ENCODE data around the gene CEACAM7.
"Not testable (repeated sequence)": the region's sequence is repeated elsewhere in the genome, so short reads cannot be mapped to it uniquely, and the experiment has no call there.

CEACAM7 gene

DNA sequence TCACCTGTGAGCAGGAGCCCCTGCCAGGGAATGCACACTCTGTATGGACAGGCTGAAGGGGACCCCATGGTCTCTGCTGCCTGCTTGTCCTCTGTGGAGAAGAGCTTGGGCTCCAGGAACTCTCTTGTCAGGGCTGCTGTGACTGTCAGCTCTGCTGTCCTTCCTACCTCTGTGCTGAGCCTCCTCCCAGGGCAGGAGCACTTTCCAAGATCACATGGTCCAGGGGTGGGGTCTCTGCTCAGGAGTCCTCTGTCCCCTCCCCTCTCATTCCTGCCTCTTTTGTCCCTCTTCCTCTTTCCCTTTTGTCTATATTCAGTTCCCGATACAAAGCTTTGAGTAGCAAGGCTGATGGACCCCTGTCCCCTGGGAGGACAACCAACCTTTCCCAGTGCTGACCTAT lies at the start of gene CEACAM7:
CEACAM7 (minus strand) TSS at position 173 of the 400 bp plus-strand sequence; CDS start at position 68, 105 bp downstream.
- no peak for DNase-seq (ENCODE audit: low spot score)

DNA sequence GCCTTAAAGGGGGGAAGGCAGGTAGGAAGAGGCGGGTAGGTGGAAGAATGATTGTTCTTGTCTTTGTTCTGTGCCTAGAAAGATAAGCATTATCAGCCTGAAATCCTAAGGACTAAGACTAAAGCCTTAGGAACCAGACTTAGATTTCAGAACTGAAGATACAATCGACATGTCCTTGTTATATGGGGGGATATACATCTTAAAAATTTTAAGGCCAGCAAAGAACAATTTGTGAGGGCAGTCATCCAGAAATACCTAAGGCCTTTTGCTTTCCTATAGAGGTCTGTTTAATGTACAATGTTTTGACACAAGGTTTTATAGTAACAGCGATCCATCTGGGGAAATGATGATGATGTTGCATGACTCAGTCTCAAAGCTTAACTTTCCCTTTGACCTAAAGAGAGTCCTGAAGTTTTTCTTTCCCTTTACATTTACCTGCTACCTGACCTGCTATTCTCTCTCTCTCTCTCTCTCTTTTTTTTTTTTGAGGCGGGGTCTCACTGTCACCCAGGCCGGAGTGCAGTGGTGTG lies 47.1 kb upstream of the CEACAM7 start:
- no peak for DNase-seq (ENCODE audit: low spot score)

DNA sequence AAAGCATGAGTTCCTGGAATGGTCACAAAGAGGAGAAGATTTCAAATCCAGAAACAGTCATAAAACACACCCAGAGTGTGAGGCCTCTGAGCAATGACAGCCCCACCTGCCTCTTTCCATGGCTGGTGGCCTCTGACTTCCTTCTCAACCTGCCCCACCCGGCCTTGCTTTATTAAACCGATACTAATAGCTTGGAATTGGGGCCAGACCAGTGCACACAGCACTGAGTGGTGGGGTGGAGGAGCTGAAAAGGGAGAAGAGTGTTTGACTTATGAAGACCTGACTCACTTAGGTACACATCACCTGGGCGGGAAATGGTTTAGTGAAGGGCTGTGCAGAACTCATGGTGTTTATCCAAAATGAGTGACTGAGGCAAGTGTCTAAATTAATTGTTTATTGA lies 46.5 kb upstream of the CEACAM7 start:
- DNase-seq (ENCODE audit: low spot score), result no peak

DNA sequence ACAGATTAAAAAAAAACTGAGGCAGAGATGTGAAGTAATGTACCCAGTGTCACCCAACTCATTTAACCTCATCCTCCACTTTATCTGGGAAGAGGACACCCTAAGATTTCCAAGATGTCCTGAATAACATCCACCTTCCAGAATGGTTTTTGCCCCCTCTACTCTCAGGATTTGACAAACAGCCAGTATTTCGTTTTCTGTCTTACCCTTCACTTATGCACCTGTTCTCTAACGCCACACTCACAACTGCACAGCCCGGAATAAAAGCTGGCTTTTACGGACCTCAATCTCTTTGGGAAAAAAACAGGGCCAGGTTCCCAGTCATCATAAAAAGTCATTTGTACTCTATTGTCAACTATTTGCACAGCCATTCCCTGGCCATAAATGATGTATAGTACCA lies 46.1 kb upstream of the CEACAM7 start:
- DNase-seq (ENCODE audit: low spot score), result no peak

DNA sequence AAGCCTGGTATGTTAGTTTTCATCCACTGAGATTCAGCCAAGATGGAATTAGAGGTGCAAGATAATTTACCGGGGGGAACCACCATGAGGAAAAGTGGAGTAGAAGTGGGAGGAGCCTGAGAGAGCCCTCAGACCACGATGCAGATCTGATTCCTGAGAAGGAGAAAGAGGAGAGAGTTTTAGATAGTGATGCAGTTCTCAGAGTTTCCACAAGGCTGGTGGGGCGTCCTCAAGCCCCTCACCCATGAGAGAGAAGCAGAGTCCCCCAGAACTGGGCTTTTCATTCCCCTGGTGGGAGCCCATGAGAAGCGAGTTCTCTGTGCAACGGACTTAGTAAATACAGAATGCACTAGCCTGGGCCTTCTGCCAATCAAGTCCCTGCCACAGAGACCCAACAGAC lies 38.4 kb upstream of the CEACAM7 start:
- DNase-seq (ENCODE audit: low spot score), result no peak

DNA sequence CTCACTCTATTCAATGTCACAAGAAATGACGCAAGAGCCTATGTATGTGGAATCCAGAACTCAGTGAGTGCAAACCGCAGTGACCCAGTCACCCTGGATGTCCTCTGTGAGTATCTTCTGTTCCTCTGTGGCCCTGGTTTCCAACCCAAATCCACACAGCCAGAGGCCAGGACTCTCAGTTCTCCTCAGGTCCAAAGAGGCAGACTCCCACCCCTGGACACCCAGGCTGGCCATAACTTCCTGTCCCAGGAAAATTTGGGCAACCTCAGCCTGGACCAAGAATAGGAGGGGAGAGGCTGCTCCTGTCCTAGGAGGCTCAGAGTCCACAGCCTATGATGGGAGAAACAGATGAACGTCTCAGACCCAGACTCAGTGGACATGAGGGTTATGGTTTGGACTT lies 32.0 kb upstream of the CEACAM7 start:
- DNase-seq (ENCODE audit: low spot score), result no peak

DNA sequence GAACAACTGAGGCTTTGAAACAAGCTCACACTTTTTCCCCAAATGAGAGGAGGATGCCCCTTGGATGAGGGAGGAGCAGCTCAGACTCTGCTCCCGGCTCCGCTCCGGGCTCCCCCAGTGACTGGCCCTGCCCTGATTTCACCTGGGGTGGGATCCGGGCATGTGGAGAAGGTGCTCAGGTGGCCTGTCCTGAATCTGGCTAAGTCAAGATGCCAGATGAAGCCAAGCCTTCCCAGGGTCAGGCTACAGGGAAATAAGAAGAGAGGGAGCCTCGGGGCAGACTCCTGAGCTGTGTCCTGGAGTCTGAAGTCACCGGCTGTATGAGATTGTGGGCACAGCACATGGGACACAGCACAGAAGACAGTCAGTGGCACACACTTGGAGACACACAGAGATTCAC lies 30.7 kb upstream of the CEACAM7 start:
- no peak for DNase-seq (ENCODE audit: low spot score)

DNA sequence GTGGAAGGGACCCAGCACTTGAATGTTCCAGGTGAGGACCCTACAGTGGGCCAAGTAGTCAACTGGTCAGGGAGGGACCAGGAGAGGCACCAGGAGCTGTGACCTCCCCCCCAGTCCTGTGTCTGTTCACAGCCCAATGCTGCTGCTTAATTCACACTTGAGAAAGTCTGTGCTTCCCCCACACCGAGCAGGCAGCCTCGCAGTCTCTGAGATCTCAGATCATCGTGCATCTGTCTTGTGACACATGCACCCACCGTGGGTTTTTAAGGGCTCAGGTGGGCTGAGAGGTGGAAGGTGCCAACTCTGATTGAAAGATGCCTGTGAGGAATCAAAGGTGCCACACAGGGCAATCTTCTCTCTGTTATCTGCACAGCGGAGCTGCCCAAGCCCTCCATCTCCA lies 26.5 kb upstream of the CEACAM7 start:
- no peak for DNase-seq (ENCODE audit: low spot score)

DNA sequence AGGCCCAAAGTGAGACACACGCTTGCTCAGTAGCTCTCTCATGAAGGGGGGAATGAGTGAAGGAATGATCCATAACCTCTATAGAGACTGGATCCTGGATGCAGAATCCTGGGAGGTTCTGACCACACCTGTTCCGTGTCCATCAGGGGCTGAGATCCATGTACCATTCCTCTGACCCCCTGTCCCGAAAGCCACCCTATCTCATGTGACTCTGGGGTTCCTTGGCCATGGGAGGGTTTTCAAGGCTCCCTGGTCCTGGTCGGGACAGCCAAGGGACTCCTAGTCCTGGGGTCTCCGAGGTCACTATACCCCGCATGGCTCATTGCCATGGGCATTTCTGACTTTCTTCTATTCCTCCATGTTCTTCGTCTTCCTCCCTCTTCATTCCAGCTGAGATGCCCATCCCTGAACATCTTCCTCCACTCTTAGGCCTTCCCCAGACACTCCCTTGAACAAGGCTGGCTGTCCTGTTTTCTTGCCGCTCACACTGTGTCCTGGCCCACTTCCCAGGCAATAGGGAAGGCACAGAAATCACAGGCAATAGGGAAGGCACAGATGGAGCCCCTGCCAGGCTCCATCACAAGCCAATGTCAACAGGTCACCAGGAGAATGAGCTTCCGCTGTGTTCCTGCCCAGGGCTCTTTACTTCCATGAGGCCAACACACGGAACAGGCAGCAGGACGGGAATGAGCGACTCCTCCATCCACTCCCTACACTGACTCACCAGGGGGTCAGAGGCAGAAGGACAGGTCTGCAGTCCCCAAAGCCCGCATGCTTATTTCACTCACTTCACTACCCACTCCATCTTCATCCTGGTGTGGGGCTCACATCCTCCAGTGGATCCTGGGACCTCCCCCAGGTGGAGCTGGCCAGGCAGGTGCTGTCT lies 23.5 kb upstream of the CEACAM7 start:
- no peak for DNase-seq (ENCODE audit: low spot score)

DNA sequence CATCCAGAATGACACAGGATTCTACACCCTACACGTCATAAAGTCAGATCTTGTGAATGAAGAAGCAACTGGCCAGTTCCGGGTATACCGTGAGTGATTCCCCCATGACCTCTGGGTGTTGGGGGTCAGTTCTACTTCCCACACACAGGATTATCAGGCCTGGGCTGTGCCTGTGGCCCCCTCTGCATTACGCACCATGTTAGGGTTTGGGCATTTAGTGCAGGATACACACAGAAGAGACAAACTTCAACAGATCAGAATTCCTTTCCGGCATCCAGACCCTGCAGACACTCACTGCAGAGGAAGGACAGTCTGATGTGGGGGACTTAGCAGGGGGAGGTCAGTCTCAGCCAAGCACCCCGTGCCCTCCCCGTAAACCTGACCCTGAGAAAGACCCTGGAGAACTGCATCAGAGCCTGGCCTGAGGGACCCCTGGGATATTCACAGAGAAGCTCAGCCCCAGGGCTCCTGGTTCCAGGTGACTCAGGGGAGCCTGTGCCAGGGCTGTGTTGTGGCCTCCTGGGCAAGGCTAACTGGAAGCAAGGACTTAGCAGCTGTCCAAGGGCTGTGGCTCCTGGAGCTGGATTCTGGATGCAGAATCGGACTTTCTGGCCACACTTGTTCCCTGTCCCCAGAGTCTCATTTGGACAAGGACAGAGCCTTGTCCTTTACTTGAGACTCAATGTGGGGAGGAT lies 22.0 kb upstream of the CEACAM7 start:
- DNase-seq (ENCODE audit: low spot score), result no peak

DNA sequence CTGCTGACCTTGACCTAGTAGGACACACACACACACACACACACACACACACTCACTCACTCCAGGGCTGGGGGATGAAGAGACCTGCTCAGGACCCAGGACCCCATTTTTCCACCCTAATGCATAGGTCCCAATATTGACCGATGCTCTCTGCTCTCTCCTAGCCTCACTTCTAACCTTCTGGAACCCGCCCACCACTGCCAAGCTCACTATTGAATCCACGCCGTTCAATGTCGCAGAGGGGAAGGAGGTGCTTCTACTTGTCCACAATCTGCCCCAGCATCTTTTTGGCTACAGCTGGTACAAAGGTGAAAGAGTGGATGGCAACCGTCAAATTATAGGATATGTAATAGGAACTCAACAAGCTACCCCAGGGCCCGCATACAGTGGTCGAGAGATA lies 21.4 kb upstream of the CEACAM7 start:
- not testable (repeated sequence) for DNase-seq (ENCODE audit: low spot score)

DNA sequence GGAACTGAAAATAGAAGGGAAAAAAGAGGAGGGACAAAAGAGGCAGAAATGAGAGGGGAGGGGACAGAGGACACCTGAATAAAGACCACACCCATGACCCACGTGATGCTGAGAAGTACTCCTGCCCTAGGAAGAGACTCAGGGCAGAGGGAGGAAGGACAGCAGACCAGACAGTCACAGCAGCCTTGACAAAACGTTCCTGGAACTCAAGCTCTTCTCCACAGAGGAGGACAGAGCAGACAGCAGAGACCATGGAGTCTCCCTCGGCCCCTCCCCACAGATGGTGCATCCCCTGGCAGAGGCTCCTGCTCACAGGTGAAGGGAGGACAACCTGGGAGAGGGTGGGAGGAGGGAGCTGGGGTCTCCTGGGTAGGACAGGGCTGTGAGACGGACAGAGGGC lies 20.4 kb upstream of the CEACAM7 start, which contains the start of gene CEACAM5:
CEACAM5 (plus strand) TSS at position 146 of the 400 bp plus-strand sequence; CDS start at position 252, 106 bp downstream.
- no peak for DNase-seq (ENCODE audit: low spot score)

DNA sequence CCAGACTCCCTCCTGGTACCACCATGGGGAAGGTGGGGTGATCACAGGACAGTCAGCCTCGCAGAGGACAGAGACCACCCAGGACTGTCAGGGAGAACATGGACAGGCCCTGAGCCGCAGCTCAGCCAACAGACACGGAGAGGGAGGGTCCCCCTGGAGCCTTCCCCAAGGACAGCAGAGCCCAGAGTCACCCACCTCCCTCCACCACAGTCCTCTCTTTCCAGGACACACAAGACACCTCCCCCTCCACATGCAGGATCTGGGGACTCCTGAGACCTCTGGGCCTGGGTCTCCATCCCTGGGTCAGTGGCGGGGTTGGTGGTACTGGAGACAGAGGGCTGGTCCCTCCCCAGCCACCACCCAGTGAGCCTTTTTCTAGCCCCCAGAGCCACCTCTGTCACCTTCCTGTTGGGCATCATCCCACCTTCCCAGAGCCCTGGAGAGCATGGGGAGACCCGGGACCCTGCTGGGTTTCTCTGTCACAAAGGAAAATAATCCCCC lies 19.9 kb upstream of the CEACAM7 start:
- no peak for DNase-seq (ENCODE audit: low spot score)

DNA sequence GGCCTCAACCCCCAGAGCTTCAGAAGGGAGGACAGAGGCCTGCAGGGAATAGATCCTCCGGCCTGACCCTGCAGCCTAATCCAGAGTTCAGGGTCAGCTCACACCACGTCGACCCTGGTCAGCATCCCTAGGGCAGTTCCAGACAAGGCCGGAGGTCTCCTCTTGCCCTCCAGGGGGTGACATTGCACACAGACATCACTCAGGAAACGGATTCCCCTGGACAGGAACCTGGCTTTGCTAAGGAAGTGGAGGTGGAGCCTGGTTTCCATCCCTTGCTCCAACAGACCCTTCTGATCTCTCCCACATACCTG lies 19.4 kb upstream of the CEACAM7 start:
- DNase-seq (ENCODE audit: low spot score), result no peak

DNA sequence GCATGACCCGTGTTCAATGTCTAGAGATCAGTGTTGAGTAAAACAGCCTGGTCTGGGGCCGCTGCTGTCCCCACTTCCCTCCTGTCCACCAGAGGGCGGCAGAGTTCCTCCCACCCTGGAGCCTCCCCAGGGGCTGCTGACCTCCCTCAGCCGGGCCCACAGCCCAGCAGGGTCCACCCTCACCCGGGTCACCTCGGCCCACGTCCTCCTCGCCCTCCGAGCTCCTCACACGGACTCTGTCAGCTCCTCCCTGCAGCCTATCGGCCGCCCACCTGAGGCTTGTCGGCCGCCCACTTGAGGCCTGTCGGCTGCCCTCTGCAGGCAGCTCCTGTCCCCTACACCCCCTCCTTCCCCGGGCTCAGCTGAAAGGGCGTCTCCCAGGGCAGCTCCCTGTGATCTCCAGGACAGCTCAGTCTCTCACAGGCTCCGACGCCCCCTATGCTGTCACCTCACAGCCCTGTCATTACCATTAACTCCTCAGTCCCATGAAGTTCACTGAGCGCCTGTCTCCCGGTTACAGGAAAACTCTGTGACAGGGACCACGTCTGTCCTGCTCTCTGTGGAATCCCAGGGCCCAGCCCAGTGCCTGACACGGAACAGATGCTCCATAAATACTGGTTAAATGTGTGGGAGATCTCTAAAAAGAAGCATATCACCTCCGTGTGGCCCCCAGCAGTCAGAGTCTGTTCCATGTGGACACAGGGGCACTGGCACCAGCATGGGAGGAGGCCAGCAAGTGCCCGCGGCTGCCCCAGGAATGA lies 18.9 kb upstream of the CEACAM7 start:
- DNase-seq (ENCODE audit: low spot score), result peak; percentile 66

DNA sequence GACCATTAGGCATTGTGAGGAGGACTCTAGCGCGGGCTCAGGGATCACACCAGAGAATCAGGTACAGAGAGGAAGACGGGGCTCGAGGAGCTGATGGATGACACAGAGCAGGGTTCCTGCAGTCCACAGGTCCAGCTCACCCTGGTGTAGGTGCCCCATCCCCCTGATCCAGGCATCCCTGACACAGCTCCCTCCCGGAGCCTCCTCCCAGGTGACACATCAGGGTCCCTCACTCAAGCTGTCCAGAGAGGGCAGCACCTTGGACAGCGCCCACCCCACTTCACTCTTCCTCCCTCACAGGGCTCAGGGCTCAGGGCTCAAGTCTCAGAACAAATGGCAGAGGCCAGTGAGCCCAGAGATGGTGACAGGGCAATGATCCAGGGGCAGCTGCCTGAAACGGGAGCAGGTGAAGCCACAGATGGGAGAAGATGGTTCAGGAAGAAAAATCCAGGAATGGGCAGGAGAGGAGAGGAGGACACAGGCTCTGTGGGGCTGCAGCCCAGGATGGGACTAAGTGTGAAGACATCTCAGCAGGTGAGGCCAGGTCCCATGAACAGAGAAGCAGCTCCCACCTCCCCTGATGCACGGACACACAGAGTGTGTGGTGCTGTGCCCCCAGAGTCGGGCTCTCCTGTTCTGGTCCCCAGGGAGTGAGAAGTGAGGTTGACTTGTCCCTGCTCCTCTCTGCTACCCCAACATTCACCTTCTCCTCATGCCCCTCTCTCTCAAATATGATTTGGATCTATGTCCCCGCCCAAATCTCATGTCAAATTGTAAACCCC lies 17.5 kb upstream of the CEACAM7 start:
- no peak for DNase-seq (ENCODE audit: low spot score)

DNA sequence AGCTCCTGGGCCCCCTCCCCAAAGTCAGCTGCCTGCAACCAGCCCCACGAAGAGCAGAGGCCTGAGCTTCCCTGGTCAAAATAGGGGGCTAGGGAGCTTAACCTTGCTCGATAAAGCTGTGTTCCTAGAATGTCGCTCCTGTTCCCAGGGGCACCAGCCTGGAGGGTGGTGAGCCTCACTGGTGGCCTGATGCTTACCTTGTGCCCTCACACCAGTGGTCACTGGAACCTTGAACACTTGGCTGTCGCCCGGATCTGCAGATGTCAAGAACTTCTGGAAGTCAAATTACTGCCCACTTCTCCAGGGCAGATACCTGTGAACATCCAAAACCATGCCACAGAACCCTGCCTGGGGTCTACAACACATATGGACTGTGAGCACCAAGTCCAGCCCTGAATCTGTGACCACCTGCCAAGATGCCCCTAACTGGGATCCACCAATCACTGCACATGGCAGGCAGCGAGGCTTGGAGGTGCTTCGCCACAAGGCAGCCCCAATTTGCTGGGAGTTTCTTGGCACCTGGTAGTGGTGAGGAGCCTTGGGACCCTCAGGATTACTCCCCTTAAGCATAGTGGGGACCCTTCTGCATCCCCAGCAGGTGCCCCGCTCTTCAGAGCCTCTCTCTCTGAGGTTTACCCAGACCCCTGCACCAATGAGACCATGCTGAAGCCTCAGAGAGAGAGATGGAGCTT lies 15.7 kb upstream of the CEACAM7 start:
- no peak for DNase-seq (ENCODE audit: low spot score)

DNA sequence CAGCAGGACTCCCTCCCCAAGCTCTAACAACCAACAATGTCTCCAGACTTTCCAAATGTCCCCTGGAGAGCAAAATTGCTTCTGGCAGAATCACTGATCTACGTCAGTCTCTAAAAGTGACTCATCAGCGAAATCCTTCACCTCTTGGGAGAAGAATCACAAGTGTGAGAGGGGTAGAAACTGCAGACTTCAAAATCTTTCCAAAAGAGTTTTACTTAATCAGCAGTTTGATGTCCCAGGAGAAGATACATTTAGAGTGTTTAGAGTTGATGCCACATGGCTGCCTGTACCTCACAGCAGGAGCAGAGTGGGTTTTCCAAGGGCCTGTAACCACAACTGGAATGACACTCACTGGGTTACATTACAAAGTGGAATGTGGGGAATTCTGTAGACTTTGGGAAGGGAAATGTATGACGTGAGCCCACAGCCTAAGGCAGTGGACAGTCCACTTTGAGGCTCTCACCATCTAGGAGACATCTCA lies 14.1 kb upstream of the CEACAM7 start:
- no peak for DNase-seq (ENCODE audit: low spot score)

DNA sequence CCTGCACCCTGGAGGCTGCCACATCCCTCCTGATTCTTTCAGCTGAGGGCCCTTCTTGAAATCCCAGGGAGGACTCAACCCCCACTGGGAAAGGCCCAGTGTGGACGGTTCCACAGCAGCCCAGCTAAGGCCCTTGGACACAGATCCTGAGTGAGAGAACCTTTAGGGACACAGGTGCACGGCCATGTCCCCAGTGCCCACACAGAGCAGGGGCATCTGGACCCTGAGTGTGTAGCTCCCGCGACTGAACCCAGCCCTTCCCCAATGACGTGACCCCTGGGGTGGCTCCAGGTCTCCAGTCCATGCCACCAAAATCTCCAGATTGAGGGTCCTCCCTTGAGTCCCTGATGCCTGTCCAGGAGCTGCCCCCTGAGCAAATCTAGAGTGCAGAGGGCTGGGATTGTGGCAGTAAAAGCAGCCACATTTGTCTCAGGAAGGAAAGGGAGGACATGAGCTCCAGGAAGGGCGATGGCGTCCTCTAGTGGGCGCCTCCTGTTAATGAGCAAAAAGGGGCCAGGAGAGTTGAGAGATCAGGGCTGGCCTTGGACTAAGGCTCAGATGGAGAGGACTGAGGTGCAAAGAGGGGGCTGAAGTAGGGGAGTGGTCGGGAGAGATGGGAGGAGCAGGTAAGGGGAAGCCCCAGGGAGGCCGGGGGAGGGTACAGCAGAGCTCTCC lies 13.5 kb upstream of the CEACAM7 start:
- DNase-seq (ENCODE audit: low spot score), result no peak

All from hematopoietic multipotent progenitor cell treated with erythropoietin and hydrocortisone succinate and interleukin-3 and kit ligand, for 17 days (in vitro differentiated cells).